Right kidney (tissue), 9 donors: ENCODE data around the gene RNF183.

Experiments
- DNase-seq: peaks from one replicate; pipeline ENCODE4 v3.0.0-alpha.2; 2016
- long read RNA-seq, 8 donors: transcript quantifications; one replicate each; lab custom pipeline, GENCODE V29; 2026

Gene RNF183, protein sequence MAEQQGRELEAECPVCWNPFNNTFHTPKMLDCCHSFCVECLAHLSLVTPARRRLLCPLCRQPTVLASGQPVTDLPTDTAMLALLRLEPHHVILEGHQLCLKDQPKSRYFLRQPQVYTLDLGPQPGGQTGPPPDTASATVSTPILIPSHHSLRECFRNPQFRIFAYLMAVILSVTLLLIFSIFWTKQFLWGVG
- long read RNA-seq, donor 1, partial matches to known transcripts, result 0 of 1 reads
- long read RNA-seq, donor 1, other reads (novel, unspliced or antisense), result 0 of 1 reads
- long read RNA-seq, donor 2, result 0 reads
- long read RNA-seq, donor 3, partial matches to known transcripts, result 0 of 2 reads
- long read RNA-seq, donor 3, other reads (novel, unspliced or antisense), result 0 of 2 reads
- long read RNA-seq, donor 4, partial matches to known transcripts, result 0 of 6 reads
- long read RNA-seq, donor 4, other reads (novel, unspliced or antisense), result 0 of 6 reads
- long read RNA-seq, donor 5, partial matches to known transcripts, result 0 of 3 reads
- long read RNA-seq, donor 5, other reads (novel, unspliced or antisense), result 0 of 3 reads
- long read RNA-seq, donor 6, transcript RNF183-206 (1 exons, 2,312 nt), result major isoform, 6 of 7 reads
- long read RNA-seq, donor 6, partial matches to known transcripts, result 0 of 7 reads
- long read RNA-seq, donor 6, other reads (novel, unspliced or antisense), result 0 of 7 reads
- long read RNA-seq, donor 7, partial matches to known transcripts, result 0 of 7 reads
- long read RNA-seq, donor 7, other reads (novel, unspliced or antisense), result 0 of 7 reads
- long read RNA-seq, donor 8, partial matches to known transcripts, result 0 of 4 reads
- long read RNA-seq, donor 8, other reads (novel, unspliced or antisense), result 0 of 4 reads

DNA sequence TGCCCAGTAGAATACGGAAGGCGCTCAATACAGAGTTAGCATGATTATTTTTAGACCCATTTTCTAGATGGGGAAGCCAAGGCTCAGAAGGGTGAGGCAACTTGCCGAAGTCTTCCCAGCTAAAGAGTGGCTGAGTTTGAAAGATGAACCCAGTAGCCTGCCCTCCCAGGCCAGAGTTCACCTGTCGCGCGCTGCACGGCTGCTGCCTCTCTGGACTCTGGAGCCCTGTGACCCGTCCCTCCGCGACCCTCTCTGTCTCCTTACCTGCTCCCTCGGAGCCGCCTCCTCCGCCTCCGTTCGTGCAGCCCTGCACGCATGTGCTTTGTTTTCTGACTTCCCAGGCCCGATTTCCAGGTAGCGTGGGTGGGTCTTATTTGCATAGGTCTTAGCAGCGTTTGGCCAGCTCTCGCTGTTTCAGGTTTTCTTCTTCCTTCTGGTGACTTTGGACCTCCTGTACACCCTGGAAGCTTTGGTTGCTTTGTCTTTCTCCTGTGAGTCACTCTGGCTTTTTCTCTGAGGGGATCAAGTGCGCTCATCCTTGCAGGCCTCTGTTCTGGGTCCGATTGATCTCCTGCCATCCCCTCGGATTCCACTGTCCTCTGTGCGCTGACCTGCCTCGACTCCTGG, at the start of gene RNF183:
RNF183 (minus strand) TSS at position 585 of the 627 bp plus-strand sequence. CDS start 5,192 bp downstream, outside the sequence.
- peak; percentile 33 for DNase-seq

DNA sequence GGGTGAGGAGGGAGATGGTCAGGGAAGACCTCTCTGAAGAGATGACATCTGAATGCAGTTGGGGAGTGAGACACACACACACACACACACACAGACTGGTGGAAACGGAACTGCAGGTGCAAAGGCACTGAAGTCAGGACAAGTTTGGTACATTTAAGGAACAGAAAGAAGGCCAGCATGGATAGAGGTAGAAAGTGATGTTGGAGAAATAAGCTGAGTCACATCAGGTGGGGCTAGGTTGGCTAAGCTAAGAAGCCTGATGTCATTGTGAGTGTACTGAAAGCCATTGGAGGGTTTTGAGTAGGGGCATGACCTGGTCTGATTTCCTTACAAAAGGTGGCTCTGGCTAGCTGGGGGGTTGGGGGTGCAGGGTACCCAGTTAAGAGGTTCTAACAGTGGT, 49.2 kb upstream of the RNF183 start:
- DNase-seq, result no peak

DNA sequence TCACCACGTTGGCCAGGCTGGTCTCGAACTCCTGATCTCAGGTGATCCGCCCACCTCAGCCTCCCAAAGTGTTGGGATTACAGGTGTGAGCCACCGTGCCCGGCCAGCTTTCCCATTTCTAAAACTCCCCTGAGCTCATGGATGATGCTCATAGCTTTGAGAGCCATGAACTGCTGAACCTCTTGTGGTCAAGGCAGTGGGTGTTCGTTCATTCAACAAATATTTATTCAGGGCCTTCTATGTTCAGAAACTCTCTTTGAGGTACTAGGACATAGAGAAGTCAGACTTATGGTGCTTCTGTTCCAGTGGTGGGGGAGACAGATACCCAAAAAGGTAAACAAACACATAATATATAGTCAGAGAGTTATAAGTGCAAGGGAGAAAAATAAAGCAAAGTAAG, 48.8 kb upstream of the RNF183 start:
- no peak for DNase-seq

DNA sequence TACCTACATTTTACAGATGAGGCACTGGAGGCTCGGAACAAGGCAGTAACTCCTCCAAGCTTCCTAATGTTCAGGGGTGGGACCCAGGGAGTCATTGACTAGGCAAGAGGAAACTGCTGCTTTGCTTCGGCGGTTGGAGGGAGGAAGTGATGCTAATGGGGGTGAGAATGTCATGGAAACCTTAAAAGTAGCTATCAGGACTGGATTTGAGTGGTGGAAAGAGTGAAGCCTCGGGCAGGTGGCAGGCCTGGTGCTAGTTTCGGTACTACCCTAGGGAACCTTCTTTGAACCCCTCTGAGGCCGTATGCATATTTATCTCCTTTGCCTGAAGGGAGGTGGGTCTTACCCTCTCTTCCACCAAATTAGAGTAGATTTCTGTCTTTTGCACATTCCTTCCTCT, 47.8 kb upstream of the RNF183 start:
- no peak for DNase-seq

DNA sequence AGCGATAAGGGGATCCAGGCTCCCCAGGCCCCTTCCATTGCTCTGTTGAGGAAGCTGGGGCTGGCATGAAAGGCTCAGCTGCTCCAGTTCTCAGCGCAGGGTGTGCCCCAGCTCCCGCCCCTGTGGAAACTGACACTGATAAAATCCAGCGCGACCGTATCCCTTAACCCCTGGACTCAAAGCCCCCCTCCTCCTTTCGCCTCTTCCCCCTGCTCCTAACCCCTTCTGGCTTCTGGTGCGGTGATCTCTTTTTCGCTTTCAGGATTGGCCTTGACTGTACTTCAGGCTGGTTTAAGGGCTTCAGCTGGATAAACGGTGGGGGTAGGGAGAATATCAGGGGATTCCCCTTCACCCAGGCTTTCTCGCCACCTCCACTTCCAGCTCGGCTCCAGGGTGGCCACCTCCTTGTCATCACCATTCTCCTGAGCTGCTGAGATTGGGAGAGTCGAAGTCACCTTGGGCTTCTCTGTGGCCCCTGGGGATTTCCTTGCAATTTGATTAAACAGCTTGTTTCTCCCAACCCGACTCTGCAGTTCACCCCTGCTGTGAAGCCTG, 47.0 kb upstream of the RNF183 start:
- no peak for DNase-seq

DNA sequence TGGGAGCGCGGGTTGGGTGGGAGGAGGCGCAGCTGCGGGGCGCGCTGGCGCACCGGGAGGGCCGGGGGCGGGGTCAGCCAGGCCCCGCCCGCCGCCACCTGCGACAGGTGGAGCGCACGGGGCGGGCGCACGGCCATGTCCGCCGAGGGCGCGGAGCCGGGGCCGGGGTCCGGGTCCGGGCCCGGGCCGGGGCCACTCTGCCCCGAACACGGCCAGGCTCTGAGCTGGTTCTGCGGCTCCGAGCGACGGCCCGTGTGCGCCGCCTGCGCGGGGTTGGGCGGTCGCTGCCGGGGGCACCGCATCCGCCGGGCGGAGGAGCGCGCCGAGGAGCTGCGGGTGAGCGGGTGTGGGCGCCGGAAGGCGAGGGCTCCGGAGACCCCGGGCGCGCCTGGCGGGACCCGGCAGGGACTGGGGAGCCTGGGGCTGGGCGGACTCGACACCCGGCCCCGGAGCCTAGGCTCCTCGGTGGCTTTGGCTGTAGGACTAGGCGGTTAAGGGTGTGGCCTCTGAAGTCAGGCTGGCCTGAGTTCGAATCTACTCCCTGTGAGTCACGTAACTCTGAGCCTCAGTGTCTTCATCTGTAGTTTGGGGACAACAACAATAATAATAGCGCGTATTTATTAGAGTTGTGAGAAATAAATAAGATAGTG, 46.4 kb upstream of the RNF183 start, which contains the start of gene BSPRY:
BSPRY (plus strand) TSS at position 97 of the 650 bp plus-strand sequence; CDS start at position 136, 39 bp downstream.
- DNase-seq, result peak; percentile 51

DNA sequence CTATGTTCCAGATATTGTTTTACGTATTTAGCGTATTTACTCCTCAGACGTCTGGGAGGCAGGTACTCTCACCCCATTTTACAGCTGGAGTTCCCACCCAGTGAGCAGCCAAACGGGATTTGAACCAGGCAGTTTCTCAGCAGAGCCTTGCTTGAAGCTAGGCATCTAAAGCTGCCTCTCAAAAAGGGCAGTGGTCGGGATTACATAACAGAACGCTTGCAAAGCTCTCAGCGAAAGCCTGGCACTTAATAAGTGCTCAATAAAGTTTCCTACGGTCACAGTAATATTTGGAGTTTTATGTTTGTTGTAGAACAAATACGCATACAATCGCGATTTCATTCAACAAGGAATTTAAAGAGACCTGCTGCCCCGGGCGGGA, 45.9 kb upstream of the RNF183 start:
- DNase-seq, result no peak

DNA sequence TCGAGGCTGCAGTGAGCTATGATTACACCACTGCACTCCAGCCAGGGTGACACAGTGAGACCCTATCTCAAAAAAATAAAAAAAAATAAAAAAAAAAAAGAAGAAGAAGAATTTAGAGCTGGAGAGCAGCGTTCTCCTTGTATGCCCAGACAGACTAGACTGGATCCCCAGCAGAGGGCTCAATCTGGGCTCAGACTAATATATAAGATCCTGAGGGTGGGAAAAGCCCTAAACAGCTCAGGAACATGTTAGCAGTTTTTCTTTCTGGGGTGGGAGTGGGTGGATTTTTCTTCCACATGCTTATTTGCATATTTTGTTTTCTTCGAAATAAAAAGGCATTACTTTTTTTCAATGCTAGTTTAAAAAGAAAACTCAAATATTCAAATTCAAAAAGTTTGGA, 45.3 kb upstream of the RNF183 start:
- DNase-seq, result no peak

DNA sequence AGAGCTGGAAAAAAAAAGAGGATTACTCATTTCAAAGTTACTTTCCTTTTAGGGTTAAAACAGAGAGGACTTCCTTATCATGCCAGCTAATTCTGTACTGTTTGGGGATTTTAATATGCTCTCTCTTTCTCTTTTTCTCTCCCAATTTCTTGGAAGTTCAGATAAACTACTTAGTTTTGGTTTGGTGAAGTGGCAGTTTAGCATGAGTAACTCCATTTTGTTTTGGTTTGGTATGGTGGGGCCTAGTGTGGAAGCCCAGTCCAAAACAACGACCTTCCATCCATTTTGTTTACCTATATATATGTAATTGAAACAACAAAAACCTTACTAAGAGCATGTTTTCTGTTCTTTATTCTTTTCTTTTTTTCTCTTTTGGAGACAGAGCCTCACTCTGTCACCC, 42.5 kb upstream of the RNF183 start:
- DNase-seq, result no peak

DNA sequence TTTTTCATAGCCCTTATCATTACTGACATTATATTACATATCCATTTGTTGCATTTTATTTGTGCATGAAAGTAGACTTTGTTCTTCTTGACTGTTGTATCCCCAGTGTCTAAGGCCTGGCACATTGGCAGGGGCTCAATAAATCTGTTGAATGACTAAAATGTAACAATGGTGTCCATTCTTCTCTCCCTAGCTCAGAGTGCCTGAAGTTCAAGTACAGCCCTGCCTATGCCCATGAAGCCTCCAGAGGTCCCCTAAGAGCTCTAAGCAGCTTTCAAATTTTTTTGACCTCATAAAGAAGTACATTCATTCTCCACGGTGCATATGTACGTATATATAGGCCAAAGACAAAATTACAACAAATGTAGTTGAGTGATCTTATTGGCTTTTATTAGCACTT, 42.0 kb upstream of the RNF183 start:
- no peak for DNase-seq

DNA sequence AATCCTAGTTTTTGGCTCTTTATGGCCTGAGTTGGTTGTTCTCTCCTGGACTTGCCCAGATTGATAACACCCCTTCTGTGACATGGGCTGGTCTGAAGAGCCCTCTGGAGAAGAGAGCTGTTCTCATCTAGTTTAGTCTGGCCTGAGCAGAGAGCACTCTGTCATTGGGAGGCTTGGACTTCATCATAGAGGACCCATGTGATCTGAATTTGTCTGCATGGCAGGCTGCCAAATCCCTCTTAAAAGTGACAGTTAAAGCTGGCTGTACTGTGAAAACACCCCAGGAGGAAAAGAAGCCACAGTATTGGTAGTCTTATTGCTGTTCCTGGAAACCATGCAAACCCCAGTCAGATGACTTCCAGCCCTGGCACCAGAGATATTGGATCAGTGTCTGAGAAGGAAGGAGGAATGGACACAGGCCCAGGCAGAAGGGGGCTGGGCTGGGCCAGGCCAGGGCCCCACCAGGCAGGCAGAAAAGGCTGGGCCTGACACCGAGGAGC, 40.6 kb upstream of the RNF183 start:
- no peak for DNase-seq

DNA sequence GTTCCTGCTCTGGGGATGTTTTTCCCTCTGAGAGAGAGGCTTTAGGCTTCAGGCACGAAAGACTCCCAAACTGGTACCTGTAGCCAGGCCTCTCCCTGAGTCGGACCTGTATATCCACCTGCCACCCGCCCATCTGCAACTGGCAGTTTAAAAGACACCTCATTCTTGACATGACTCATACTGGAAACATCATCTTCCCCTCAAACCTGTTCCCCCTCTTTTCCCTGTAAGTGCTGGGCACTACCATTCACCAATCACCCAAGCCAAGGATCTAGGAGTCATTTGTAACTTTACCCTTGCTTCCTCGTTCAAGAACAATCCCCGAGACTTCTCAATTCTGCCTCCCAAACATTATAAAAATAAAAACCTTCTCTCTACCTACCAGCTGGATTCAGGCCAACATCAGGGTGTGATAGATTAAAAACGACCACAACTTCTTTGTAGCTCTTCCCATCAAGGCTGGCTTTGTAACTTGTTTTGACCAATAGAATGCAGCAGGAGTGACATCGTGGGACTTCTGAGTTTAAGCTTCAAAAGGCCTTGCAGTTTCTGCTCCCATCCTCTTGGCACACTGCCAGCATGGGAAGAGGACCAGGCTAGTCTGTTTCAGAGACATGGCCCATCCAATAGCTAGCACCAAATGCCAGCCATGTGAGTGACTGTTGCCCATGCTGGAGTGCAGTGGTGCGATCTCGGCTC, 38.7 kb upstream of the RNF183 start:
- DNase-seq, result no peak

DNA sequence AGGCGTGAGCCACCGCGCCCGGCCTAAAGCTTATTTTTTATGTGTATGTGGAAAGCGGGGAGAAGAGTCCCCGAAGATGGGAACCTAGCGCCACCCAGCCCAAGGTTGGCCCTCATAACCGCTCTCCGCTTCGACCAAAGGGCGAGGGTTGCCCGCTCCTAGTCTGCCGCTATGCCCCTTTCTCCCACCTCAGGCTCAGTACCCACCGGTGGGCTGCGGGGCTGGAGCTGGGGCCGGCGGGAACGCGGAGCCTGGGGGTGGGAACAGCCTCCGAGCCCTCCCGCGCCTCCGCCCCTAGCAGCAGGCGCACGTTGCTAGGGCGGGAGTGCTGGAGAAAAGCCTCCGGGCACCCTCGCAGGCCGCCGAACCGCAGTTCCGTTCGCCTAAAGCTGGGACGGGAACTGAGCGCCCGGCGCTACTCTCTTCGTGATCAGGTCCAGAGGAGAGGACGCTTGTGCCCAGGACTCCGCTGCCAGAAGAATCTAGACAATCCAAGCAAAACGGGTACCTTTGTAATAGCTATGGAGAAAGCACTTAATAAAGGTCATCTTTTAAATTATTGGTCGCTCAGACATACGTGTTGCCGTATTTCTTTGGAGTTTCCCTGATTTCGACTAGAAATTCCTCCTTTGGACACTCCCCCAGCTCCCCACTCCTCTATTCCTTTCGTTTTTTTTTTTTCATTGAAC, 37.0 kb upstream of the RNF183 start, which contains the start of gene WDR31:
WDR31 (minus strand) TSS at position 265 of the 689 bp plus-strand sequence. CDS start 8,253 bp downstream, outside the sequence.
- DNase-seq, result peak; percentile 91

DNA sequence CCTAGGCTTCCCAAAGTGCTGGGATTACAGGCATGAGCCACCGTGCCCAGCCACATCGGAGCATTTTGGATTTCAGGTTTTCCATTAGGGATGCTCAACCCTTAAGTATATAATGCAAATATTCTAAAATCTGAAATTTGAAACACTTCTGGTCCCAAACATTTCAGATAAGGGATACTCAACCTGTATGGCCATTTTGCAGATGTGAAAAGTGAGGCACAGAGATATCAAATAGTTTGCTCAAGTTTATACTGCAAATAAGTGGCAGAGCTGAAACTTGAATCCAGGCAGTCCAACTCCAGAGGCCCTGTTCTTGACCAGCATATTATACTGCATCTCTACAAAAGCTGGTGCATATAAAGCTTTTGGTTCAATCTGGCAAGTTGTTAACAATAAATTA, 34.5 kb upstream of the RNF183 start:
- DNase-seq, result no peak

DNA sequence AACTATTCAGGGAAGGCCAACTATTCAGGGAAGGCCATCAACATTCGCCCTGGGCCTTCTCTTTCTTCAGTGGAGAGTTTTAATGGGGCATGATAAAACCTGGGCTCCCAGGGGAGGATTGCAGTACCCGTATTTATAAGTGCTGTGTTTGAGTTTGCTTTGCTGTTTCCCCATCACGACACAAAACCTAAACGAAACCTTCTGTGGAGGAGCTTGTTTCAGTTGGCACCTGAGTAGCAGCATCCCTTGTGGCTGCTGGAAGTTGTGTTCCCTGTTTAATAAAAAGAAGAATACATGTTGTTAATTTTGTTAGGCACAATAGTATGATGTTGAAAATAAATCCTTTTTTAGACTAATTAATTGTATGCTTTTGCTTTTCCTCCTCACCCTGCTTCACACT, 28.6 kb upstream of the RNF183 start:
- DNase-seq, result no peak

DNA sequence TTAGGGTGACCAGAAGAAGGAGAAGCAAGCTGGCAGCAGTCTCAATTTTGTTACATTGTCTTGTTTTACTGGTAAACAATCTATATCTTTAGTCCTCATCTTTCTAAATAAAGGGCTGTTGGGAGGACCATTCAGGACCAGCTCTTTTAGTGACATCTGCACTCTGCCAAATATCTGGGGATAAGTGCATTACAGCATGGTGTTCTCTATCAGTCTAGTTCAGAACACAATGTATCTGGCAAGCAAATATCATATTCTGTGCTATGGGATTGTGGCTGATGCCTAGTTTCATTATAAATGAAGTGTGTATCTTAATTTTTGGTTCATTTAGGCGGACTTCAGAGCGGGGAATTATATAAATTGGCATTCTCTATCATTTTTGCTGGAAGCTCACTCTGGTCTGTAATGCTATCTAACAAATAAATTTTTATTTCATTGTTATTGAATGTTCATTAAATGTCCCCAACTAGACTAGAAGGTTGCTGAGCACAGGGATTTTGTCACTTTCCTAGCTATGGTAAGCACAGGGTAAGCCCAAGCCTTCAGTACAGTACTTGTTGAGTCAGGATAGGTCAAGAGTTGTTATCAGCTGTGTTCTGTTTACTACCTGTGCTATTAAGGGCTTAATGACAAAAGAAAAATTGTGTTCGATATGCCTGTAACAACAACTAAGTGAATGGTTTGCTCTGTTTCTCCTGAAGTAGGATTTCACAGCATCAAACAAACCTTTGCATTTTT, 25.0 kb upstream of the RNF183 start:
- no peak for DNase-seq

DNA sequence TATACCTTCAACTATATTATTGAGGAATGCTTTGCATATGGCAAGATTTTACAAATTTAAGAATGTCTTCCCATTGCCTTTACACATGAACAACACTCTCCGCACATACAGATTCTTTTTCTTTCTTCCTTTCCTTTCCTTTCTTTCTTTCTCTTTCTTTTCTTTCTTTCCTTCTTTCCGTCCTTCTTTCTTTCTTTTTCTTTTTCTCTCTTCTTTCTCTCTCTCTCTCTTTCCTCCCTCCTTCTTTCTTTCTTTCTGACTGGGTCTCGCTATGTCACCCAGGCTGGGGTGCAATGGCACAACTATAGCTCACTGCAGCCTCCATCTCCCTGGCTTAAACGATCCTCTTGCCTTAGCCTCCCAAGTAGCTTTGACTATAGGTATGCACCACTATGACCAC, 23.1 kb upstream of the RNF183 start:
- no peak for DNase-seq

DNA sequence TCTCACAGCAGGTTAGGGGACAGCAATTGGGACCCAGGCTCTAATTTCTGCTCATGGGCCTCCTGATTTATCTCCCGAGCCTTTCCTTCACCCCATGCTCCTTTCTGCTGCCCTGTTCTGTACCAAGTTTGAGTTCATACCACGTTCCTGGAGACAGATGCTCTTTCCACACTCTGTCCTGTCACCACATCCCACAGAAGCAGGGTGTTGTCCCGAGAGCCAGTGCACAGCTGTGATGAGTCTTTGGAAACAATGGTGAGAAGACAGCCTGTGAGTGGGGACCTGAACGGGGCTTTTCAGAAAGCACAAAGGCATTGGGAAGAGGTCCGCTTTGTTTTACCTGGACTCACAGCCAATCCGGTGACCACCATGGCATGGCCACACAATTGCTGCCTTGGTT, 19.5 kb upstream of the RNF183 start:
- DNase-seq, result no peak

DNA sequence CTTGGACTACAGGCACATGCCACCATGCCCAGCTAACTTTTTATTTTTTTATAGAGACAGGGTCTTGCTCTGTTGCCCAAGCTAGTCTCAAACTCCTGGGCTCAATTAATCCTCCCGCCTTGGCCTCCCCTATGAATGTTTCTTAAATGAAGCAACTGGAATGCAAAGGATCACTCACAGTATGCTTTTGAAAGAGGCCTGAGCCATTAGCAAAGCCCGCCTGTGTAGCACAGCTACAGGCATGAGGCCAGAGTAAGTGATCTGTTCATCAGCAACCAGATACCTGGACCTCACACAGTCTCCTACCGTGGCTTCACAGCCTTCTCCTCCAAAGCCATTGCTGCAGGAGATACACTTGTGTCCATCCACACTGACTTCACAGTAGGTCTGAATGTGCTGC, 16.9 kb upstream of the RNF183 start:
- no peak for DNase-seq

DNA sequence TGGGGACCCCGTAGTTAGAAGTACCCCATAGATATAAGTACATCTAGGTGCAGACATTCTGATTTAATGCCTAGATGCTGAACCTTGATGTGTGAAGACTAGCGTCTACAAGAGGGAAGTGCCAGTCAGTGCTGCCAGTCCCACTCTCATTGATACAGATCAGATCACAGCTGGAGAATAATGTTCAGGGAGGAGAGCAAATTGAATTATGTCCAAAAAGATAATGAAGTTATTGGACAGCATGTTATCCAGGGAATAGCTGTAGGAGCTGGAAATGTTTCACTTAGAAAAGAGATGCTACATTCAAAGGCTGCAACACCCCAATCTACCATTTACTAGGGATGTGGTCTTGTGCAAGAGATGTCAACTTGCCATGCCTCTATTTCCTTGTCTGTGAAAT, 15.9 kb upstream of the RNF183 start:
- no peak for DNase-seq
